ENCODE results near the gene UPP2. TPM values are rescaled to one million over a fixed set of nuclear protein-coding genes. Genes with fewer than 3 reads are reported as not detected.

The UPP2 gene
- total and polyA plus RNA-seq, 2 donors (not counting 1 experiment from before 2014, with no cell fraction given) = not detected

DNA sequence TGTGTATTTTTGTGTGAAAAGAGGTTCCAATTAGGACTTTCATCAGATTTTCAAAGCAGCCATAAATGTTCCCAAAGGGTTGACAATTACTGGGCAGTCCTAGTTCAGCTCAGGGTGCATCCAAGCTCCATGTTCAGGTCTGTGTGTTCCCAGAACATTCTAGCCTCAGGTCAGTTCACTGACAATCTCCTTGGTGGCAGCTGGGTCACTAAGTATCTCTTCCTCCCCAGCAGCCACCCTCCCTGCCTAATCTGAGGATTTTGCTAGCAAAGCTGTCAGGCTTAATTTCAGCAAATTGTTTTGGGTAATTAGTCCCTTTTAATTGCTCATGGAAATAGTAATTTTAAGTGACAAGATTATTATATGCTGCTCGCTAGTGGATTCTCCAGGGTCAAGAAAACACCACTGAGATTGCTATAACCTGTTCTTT, 29.8 kb downstream of the UPP2 start:
- no peak overlapping the region for H3K4me2 ChIP-seq (replicated peaks; ENCODE audit: low read depth, low read length, poor library complexity, severe bottlenecking)
- Mint-ChIP-seq H3K9me3 (ENCODE audit: insufficient read depth) (no peaks in the 10 kb centered on the region), H3K27ac (no peak overlapping the region), H3K27me3 (peaks cover 6% of the 10 kb centered on the region), H3K4me1 (no peaks in the 10 kb centered on the region), H3K4me3 (no peak overlapping the region)
- H3K27me3 ChIP-seq (replicated peaks in 1 of 4; ENCODE audit: control extremely low read depth in 1 of 4, control insufficient read depth in 3 of 4, insufficient read depth in 4 of 4, low read length in 3 of 4) = no peaks in the 10 kb centered on the region
- H3K4me3 ChIP-seq (ENCODE audit: control extremely low read depth in 1 of 5, extremely low read depth in 1 of 5, insufficient read depth in 1 of 5, low read depth in 2 of 5, low read length in 4 of 5) = no peak overlapping the region
- no peak for DNase-seq
- H3K79me2 ChIP-seq (ENCODE audit: control insufficient read depth, insufficient read depth, low read length) = no peaks in the 10 kb centered on the region
- POLR2A ChIA-PET = no interaction called here
- no peaks in the 10 kb centered on the region for H3K9me3 ChIP-seq (ENCODE audit: control extremely low read depth in 1 of 3, control insufficient read depth in 2 of 3, insufficient read depth in 1 of 3, low read length in 2 of 3)
- WGBS (ENCODE audit: insufficient coverage) = 80% methylated on average over 1 of the region's 1 CpG
- H2AFZ ChIP-seq (ENCODE audit: insufficient read depth, low read depth, low read length, poor library complexity, severe bottlenecking) = no peak overlapping the region
- H3K9ac ChIP-seq (ENCODE audit: low read length) = no peak overlapping the region
- no peaks in the 10 kb centered on the region for H3K36me3 ChIP-seq (replicated peaks in 1 of 2; ENCODE audit: control extremely low read depth in 1 of 2, control insufficient read depth in 1 of 2, extremely low read depth in 1 of 2, insufficient read depth in 2 of 2, low read length in 1 of 2)
- intact Hi-C loops (cut with micrococcal nuclease) = no loop called here
- no peaks in the 10 kb centered on the region for H3K4me1 ChIP-seq (ENCODE audit: control insufficient read depth in 2 of 2, insufficient read depth in 2 of 2, low read length in 2 of 2)
- no peaks in the 10 kb centered on the region for H4K20me1 ChIP-seq (ENCODE audit: control insufficient read depth, insufficient read depth, low read length, poor library complexity, severe bottlenecking)
- no peak overlapping the region for H3K27ac ChIP-seq (ENCODE audit: low read length in 2 of 2)
- CTCF ChIA-PET = no interaction called here
- ATAC-seq (ENCODE audit: low read depth) = no peak
- TF ChIP-seq, protein P1, sequence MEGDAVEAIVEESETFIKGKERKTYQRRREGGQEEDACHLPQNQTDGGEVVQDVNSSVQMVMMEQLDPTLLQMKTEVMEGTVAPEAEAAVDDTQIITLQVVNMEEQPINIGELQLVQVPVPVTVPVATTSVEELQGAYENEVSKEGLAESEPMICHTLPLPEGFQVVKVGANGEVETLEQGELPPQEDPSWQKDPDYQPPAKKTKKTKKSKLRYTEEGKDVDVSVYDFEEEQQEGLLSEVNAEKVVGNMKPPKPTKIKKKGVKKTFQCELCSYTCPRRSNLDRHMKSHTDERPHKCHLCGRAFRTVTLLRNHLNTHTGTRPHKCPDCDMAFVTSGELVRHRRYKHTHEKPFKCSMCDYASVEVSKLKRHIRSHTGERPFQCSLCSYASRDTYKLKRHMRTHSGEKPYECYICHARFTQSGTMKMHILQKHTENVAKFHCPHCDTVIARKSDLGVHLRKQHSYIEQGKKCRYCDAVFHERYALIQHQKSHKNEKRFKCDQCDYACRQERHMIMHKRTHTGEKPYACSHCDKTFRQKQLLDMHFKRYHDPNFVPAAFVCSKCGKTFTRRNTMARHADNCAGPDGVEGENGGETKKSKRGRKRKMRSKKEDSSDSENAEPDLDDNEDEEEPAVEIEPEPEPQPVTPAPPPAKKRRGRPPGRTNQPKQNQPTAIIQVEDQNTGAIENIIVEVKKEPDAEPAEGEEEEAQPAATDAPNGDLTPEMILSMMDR (IDR thresholded peaks at IDR 0.05) = no peak
- TF ChIP-seq EZH2 (IDR thresholded peaks at IDR 0.05; ENCODE audit: borderline replicate concordance, insufficient read depth, low read depth, low read length, poor library complexity, severe bottlenecking) = no peak

DNA sequence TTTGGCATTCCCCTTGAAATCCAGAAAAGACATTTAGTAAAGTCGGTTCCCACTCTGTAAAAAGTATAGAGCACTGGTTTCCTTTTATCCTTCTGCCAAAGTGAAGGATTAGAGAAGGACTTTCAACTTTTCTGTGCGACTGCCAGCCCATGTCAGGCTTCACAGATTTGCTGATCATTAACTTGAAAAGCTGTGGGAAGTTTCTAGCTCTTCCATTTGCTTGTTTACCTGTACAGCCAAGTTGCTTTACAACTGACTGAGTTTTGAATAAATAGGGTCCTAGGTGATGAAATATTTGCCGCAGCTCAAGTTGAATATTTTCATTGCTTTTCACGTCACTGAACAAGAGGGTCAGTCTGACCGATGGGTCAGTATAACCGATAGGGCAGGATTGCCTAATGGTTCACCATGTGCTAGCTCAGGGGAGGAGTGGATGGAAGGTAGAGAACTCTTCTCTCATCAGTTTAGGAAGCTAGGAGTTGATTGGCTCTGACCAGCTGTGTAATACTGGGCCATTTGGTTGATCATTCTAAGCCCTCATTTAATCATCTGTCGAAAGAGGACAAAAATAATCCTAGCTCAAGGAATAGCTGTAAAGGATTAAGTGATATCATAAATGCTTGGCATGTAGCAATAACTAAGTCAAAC, 30.4 kb downstream of the UPP2 start:
- ChIA-PET CTCF (no interaction called here), POLR2A (no interaction called here)
- Histone ChIP-seq H3K4me2 (replicated peaks; ENCODE audit: low read depth, low read length, poor library complexity, severe bottlenecking) (no peak overlapping the region), H3K27me3 (replicated peaks in 1 of 4; ENCODE audit: control extremely low read depth in 1 of 4, control insufficient read depth in 3 of 4, insufficient read depth in 4 of 4, low read length in 3 of 4) (no peaks in the 10 kb centered on the region), H3K36me3 (replicated peaks in 1 of 2; ENCODE audit: control extremely low read depth in 1 of 2, control insufficient read depth in 1 of 2, extremely low read depth in 1 of 2, insufficient read depth in 2 of 2, low read length in 1 of 2) (no peaks in the 10 kb centered on the region), H3K9ac (ENCODE audit: low read length) (no peak overlapping the region), H3K27ac (ENCODE audit: low read length in 2 of 2) (no peak overlapping the region), H3K4me1 (ENCODE audit: control insufficient read depth in 2 of 2, insufficient read depth in 2 of 2, low read length in 2 of 2) (no peaks in the 10 kb centered on the region), H4K20me1 (ENCODE audit: control insufficient read depth, insufficient read depth, low read length, poor library complexity, severe bottlenecking) (no peaks in the 10 kb centered on the region), H3K9me3 (ENCODE audit: control extremely low read depth in 1 of 3, control insufficient read depth in 2 of 3, insufficient read depth in 1 of 3, low read length in 2 of 3) (no peaks in the 10 kb centered on the region), H2AFZ (ENCODE audit: insufficient read depth, low read depth, low read length, poor library complexity, severe bottlenecking) (no peak overlapping the region), H3K4me3 (ENCODE audit: control extremely low read depth in 1 of 5, extremely low read depth in 1 of 5, insufficient read depth in 1 of 5, low read depth in 2 of 5, low read length in 4 of 5) (no peak overlapping the region), H3K79me2 (ENCODE audit: control insufficient read depth, insufficient read depth, low read length) (no peaks in the 10 kb centered on the region)
- no peaks in the 10 kb centered on the region for H3K9me3 Mint-ChIP-seq (ENCODE audit: insufficient read depth)
- DNase-seq (no peak), ATAC-seq (ENCODE audit: low read depth) (no peak)
- no peak overlapping the region for H3K4me3 Mint-ChIP-seq
- intact Hi-C loops (cut with micrococcal nuclease) = no loop called here
- whole genome bisulfite sequencing (ENCODE audit: insufficient coverage) = 100% methylated on average over 4 of the region's 7 CpGs
- no peak for TF ChIP-seq EZH2 (IDR thresholded peaks at IDR 0.05; ENCODE audit: borderline replicate concordance, insufficient read depth, low read depth, low read length, poor library complexity, severe bottlenecking)
- TF ChIP-seq, protein P1 (IDR thresholded peaks at IDR 0.05) = no peak
- no peaks in the 10 kb centered on the region for H3K4me1 Mint-ChIP-seq
- no peak overlapping the region for H3K27ac Mint-ChIP-seq
- peaks cover 6% of the 10 kb centered on the region for H3K27me3 Mint-ChIP-seq
